Measurements from ENCODE around the gene ADGRV1.

ADGRV1 gene, protein sequence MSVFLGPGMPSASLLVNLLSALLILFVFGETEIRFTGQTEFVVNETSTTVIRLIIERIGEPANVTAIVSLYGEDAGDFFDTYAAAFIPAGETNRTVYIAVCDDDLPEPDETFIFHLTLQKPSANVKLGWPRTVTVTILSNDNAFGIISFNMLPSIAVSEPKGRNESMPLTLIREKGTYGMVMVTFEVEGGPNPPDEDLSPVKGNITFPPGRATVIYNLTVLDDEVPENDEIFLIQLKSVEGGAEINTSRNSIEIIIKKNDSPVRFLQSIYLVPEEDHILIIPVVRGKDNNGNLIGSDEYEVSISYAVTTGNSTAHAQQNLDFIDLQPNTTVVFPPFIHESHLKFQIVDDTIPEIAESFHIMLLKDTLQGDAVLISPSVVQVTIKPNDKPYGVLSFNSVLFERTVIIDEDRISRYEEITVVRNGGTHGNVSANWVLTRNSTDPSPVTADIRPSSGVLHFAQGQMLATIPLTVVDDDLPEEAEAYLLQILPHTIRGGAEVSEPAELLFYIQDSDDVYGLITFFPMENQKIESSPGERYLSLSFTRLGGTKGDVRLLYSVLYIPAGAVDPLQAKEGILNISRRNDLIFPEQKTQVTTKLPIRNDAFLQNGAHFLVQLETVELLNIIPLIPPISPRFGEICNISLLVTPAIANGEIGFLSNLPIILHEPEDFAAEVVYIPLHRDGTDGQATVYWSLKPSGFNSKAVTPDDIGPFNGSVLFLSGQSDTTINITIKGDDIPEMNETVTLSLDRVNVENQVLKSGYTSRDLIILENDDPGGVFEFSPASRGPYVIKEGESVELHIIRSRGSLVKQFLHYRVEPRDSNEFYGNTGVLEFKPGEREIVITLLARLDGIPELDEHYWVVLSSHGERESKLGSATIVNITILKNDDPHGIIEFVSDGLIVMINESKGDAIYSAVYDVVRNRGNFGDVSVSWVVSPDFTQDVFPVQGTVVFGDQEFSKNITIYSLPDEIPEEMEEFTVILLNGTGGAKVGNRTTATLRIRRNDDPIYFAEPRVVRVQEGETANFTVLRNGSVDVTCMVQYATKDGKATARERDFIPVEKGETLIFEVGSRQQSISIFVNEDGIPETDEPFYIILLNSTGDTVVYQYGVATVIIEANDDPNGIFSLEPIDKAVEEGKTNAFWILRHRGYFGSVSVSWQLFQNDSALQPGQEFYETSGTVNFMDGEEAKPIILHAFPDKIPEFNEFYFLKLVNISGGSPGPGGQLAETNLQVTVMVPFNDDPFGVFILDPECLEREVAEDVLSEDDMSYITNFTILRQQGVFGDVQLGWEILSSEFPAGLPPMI (N-terminal part only)

DNA sequence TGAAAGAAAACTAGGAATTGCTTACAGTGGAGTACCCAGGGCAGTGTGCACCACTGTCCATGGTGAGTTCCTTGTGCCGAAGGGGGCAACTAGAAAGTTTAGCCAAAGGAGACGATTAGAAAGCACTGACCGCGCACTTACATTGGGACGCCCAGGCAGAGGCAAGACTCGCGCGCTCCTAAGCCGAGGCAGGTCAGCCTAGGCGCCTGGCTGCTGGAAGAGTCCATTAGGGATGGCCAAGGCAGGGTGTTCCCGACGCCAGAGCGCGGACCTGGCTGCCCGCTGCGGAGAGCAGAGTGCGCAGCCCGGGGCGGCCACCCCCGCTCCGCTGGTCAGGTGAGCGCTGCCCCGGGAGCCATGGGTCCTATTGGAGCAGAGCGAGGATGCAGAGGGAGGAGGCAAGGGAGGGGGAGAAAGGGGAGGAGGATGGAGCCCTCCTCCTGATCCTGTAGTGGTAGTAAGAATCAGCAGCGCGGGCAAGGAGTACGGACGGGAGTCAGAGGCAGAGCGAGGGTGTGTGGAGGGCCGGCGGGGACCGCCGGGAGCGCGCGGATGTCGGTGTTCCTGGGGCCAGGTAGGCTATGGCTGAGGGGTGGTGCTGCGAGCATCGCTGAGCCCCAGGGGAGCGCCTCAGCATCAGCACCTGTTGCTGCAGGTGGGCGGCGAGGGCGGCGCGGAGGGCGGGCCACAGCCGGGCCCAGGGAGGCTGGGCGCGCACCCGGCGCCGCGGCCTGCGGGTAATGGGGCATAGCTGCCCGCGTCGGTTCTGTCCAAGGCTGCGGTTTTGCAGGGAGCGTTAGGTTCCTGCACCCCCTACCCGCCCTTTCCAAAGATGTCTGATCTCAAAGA lies at the start of gene ADGRV1:
TSS of gene ADGRV1 (plus strand) at position 454 of the 849 bp plus-strand sequence. CDS start at position 553, 99 bp downstream.
- no peak for DNase-seq (ENCODE audit: low read depth in 2 of 2, low spot score in 1 of 2)

DNA sequence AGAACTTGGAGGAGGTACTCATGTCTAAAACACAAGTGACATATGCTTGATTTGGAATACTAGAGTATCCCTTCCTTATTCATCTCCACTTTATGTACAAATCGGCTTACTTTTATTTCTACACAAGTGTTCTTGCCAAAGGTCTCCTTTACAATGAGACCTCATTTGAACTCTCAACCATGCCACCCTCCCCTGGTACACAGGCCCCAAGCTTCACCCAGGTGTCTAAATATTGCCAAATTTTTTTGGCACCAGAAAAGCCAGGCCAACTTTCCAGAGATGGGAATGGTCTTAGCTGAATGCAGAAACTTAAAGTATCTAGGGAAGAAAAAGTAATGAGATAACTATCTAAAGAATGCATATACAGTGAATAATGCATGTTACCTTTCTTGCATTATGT lies 48.2 kb upstream of the ADGRV1 start:
- DNase-seq (ENCODE audit: low read depth in 2 of 2, low spot score in 1 of 2): no peak

DNA sequence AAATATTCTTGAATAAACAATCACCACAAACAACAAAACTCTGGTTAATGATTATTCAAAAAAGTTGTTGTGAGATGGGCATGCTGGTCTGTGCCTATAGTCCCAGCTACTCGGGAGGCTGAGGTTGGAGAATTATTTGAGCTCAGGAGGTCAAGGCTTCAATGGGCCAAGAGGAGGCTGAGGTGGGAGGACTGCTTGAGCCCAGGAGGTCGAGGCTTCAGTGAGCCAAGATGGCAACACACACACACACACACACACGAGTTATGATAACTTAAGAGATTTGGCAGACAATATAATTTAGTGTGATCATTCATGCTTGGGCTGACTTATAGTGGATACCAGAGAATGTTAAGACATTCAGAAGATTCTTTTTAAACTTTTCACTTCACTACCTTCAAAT lies 44.1 kb upstream of the ADGRV1 start:
- DNase-seq (ENCODE audit: low read depth in 2 of 2, low spot score in 1 of 2): no peak

DNA sequence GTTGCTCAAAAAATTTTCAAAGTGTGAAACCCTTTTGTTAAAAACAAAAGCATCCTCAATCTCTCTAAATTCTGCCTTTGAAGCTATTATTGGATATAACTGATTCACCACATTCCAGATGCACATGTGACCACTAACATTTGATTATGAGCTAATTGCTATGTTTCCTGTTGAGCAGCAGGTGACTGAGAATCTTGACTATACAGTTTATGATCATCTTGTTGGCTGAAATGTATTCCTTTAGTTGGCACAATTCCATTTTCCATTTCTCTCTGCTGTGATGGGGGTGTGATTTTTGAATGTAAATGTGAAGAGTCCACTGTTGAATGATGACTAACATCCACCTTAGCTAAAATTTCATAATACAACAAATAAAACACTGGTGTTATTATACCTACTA lies 39.9 kb upstream of the ADGRV1 start:
- DNase-seq (ENCODE audit: low read depth in 2 of 2, low spot score in 1 of 2): no peak

DNA sequence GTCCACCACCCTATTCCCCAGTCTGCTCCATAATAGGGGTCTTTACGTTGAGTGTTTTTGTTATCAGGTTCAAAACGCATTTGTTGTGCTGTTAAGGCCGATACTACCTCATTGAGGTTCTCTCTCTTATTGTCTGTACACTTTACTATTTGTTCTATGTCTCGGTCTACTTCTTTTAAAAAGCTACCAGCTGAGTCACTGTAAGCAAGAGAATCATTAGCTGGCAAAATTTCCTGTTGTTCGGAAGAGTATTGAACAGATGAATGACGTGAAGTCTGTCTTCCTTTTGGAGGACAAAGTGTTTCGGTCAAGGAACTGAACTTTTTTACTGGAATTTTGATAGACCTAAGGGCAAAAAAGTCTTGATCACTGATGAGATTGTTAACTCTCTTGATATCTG lies 39.5 kb upstream of the ADGRV1 start:
- no peak for DNase-seq (ENCODE audit: low read depth in 2 of 2, low spot score in 1 of 2)

DNA sequence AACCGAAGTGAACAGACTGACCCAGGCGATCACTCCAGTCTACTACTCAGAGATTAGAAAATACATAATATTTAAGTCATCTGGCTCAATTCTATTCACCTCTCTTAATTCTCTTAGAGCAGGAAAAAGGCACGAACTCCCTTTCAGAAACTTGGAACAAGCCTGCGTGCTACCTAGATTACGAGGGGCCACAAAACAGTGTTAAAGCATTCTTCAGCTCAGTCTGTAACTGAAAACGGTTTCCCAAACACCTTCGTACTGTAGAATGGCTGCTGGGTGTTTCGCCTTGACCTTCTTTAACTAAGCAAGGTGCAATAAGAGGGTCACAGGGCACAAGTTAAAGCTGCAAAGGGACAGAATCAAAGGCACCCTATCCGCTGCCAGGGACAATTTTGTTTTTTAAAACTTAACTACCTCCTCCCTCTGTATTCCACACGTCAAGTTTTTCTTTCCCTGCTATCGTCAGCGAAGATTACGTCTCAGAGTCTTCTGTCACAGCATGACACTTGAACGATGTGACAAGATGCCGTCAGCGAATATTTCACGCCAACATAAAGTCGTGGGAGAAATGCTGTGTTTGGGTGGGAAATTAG lies 29.9 kb upstream of the ADGRV1 start:
- no peak for DNase-seq (ENCODE audit: low read depth in 2 of 2, low spot score in 1 of 2)

DNA sequence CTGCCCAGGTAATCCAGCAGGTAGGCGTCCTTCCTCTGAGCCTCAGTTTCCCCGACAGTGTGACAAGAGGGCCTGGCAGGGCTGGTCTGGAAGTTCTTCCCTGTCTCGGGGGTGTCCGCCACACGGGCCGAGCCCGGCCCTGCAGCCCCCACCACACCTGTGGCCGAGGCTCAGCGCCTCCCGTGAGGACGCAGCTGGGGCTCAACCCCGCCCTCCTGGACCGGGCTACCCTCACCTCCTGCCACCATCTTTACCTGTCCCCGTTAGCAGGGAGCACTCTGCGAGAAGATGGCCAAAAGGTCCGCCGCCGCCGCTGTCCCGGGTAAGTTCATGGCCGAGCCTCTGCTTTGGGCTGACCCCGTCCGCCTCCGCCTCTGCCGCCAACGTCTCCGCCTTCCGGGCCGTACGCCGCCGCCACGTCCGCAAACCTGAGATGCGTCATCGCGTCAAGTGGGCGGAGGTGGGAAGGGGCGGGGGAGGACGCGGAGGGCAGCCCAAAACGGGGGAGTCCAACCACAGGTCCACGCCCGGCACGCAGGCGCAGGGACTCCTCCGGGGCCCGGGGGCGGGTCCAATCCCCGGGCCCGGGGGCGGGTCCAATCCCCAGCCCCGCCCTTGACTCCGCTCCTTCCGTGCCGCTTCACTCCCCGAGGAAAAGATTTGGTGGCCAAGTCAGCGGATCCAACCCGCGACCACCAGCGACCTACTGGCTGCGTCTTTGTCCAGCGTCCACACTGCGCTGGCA lies 29.2 kb upstream of the ADGRV1 start, which contains the start of gene LYSMD3:
TSS of gene LYSMD3 (minus strand) at position 391 of the 745 bp plus-strand sequence. CDS start 4,295 bp downstream, outside the sequence.
- peak; percentile 93 to 95 for DNase-seq (ENCODE audit: low read depth in 2 of 2, low spot score in 1 of 2)

DNA sequence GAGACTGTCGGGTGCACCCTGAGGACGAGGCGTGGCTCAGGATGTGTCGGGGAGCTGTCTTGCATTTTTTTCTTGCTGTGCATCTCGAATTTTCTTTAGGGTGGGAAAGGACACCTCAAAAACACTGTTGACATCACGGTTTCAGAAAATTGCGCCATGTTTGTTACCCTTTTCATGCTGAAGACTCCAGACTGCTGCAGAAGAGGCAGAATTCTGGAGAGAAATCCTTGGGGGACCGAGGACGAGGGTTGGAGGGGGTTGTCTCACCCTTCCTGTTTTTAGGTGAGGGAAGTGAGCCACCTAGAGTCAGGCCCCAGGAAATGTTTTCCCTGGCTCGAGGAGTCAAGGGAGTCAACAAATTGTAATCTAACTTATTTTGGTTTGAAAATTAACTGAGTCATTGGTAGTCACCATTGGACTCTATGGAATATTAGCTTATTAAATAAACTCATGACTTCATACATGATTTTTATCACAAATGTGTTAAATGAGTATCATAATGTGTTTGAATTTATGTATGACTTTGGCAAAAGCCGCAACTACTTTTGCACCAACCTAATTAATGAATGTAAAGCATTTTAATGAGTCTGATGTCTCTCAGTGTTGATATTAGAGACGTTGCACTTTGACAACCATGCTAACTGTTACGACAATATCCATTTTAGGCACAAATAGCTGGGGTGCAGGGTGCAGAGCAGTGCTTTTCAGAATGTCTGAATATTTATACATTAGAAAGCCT lies 28.5 kb upstream of the ADGRV1 start:
- DNase-seq (ENCODE audit: low read depth in 2 of 2, low spot score in 1 of 2): peak; percentile 21 to 22

DNA sequence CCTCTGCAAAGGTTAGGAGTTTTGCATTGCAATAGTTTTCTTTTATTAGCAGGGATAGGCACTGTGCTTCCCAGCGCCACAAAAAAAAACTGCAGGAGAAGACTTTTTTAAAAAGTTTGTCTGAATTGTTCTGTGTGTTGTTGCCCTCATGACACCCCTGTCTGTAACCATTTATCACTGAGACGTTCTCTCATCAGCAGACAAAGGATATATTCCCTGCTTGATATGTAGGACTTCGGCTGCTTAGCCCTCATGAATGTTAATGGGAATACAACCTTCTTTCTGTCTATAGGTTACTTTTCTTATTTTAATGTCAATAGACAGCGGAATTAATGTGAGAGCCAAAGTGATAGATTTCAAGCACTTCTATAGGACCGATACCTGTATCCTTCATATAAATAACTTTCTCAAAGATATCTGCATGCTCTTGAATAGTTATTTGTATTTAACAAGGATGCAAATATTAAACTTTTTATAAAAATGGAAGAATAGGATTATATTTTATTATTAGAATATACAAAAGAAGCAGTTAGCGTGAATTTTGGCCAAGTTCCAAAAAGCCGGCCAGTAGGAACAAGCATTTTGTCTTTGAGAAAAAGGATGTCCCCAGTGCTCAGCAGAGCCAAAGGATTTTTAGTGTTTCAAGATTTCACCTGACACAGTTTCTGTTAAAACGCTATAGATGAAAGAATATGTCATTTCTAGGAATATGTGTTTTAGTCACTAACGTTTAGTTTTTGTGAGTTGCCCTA lies 27.7 kb upstream of the ADGRV1 start:
- DNase-seq (ENCODE audit: low read depth in 2 of 2, low spot score in 1 of 2): no peak

DNA sequence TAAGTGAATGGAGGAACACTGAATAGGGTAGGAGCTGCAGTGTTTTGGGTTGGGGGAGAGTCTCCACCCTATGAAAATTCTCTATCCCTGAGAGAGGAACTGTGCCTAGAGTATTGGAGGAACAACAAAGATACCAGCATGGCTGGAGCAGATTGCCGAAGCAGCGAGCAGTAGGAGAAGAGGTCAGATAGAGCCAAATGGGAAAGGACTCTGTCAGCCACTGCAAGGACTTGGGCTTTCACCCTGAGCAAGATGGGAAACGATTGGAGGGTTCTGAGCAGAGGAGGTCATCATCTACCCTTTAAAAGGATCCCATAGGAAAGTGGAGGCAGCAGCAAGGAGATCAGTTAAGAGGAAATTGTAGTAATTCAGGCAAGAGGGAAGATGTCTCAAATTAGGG lies 24.8 kb upstream of the ADGRV1 start:
- DNase-seq (ENCODE audit: low read depth in 2 of 2, low spot score in 1 of 2): no peak

DNA sequence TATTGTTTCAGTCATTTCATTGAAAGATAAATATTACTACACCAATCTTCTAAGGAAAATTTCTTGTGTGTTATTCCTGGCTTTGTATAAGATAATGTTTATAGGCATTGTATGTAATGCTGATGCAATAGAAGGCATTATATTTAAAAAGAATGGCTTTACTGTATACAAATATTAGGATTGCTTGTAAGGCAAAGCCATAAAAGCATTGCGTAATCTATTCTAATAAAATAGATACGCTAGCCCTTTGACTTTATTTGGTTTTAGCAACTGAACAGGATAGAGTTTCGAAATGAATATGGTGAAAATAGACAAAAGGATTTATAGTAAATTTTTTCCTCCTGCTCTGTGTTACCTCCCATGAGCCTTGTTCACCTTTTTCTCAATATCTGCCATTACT lies 23.7 kb upstream of the ADGRV1 start:
- DNase-seq (ENCODE audit: low read depth in 2 of 2, low spot score in 1 of 2): no peak

DNA sequence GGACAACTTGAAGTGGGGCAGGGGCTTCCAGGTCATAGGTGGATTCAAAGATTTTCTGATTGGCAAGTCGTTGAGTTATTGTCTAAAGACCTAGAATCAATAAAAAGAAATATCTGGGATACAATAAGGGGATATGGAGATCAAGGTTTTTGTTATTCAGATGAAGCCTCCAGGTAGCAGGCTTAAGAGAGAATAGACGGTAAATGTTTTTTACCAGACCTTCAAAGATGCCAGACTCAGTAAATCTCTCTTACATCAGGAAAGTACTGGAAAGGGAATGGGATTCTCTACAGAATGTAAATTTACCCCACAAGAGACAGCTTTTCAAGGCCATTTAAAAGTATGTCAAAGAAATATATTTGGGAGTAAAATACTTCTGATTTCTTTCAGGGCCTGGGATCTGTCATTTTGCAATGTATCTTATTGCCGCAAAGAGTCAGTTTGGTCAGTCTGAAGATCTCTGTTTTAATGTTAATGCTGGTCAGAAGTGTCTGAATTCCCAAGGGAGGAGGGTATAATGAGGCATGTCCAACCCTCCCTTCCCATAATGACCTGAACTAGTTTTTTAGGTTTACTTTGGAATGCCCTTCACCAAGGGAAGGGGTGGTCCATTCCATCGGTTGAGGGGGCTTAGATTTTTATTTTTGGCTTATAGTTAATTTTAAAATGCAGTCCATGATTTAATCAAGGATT lies 15.6 kb upstream of the ADGRV1 start:
- DNase-seq (ENCODE audit: low read depth in 2 of 2, low spot score in 1 of 2): no peak

DNA sequence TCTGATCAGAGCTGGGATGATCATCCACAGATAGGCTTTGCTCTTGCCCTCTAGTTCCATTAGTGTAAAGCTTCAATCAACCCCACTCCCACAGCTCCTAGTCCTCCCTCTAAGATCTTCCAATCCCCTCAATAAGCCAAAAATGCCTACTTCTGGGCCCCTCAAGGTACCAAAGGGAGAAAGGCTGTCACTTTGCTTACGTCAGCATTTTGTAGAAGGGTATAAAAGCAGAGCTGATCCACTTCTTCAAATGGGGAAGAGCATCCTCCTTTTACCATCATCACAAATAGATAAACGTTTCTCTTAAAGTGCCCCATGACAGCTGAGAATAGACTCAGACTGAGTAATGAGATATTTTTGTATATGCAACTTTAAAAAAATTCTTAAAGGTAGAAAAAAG lies 13.1 kb upstream of the ADGRV1 start:
- DNase-seq (ENCODE audit: low read depth in 2 of 2, low spot score in 1 of 2): no peak

DNA sequence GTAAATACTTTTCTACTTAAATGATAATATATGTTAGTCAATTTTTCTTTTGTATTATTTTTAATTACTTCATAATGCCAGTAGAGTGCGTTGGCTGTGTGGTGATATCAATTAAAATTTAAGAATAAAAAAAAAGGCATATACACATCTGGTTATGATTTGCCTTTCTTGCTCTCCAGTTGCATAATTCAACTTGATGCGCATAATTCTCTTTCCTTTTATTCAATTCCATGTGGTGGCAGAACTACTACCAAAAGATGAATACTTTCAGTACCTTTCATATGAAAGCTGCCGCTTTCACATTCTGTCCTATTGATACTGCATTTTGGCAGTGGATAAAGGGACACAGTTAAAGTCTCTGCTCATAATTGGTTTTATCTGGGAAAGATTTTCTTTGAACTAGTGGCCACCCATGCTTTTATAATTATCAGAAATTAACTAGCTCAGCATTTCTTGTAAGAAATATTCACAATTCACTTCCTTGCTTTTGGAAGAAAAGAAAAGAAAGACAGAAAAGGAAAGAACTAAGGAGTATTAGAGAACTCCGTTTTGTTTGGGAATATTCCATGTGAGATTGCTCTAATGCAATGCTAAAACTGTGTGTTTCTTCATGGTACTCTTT lies 12.3 kb upstream of the ADGRV1 start:
- no peak for DNase-seq (ENCODE audit: low read depth in 2 of 2, low spot score in 1 of 2)

DNA sequence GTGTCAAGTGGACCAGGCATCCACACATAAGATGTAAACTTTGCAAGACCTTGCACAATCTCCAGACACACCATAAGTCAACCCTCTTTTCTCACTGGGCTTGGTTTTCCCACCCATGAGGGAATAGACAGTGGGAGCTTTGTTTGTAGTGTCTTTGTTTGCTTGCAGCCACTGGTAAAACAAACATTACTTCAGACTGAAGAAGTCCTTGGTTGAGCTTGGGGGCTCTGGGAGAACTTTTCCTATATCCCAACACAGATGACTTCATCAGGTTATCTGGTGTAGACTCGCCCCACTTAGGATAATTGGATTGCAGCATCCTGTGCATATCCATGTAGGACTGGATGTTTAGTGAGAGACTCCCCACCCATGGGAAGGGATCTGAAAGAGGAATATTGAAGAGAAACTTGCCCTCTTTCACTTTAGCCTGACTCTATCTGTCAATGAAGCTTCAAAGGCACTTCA lies 11.5 kb upstream of the ADGRV1 start:
- no peak for DNase-seq (ENCODE audit: low read depth in 2 of 2, low spot score in 1 of 2)

DNA sequence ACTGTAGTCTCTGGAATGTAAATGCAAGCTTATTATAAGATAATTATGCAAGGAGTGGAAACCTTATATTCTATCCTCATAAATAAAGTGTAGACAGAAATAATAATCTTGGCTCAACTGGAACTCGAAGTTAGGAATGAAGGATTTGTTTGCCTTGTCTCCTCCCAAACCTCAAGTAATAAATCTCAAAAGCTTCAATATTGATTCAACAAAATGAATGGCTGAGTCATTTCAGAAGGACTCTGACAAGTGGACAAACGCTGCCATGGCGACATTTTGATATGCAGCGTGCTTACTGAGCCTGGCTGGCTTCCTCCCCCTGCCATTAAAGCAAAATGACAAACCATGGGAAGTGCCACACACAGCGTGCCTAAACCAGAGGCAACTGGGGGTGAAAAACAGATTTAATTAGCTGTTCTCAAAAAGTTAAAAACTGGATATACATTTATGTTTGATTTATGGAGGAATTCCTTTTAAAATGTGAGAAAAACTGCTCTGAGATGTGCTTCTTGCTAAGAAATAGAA lies 10.5 kb upstream of the ADGRV1 start:
- no peak for DNase-seq (ENCODE audit: low read depth in 2 of 2, low spot score in 1 of 2)
